T-helper 9 cell (primary cell): ENCODE data around the gene ASB4.

ENCODE experiments used
- DNase-seq: peaks from one replicate; pipeline ENCODE4 v3.0.0-alpha.2; 2020

The ASB4 gene

GRCh38 chr7:95526128-95526738 lies 40.5 kb downstream of the ASB4 start:
- no peak for DNase-seq

GRCh38 chr7:95527033-95527775 lies 41.5 kb downstream of the ASB4 start:
- DNase-seq: no peak

- DNase-seq: no peak
These were observed 42.1 kb downstream of the ASB4 start for GRCh38 chr7:95527776-95528250.

- DNase-seq: no peak
These were observed 44.0 kb downstream of the ASB4 start for GRCh38 chr7:95529701-95530100.

GRCh38 chr7:95530881-95531280 lies 45.1 kb downstream of the ASB4 start:
- DNase-seq: no peak

- no peak for DNase-seq
These were observed 46.0 kb downstream of the ASB4 start for GRCh38 chr7:95531605-95532219.

GRCh38 chr7:95534796-95535195 lies 49.1 kb downstream of the ASB4 start:
- DNase-seq: no peak

GRCh38 chr7:95535662-95536061 lies 49.9 kb downstream of the ASB4 start:
- DNase-seq: no peak

GRCh38 chr7:95536656-95537311 lies 51.0 kb downstream of the ASB4 start:
- no peak for DNase-seq

GRCh38 chr7:95537468-95537867 lies 51.7 kb downstream of the ASB4 start:
- no peak for DNase-seq

GRCh38 chr7:95539426-95539825 lies 53.7 kb downstream of the ASB4 start:
- DNase-seq: no peak

- no peak for DNase-seq
These were observed 54.6 kb downstream of the ASB4 start for GRCh38 chr7:95540366-95540765.

GRCh38 chr7:95543312-95543711 lies 57.6 kb downstream of the ASB4 start:
- no peak for DNase-seq

GRCh38 chr7:95544171-95544570 lies 58.4 kb downstream of the ASB4 start:
- DNase-seq: no peak

- no peak for DNase-seq
These were observed 59.4 kb downstream of the ASB4 start for GRCh38 chr7:95545007-95545615.

GRCh38 chr7:95545673-95546072 lies 59.9 kb downstream of the ASB4 start:
- no peak for DNase-seq

GRCh38 chr7:95546647-95547046 lies 60.9 kb downstream of the ASB4 start:
- DNase-seq: no peak

- DNase-seq: no peak
These were observed 61.9 kb downstream of the ASB4 start for GRCh38 chr7:95547361-95548348.

- no peak for DNase-seq
These were observed 64.2 kb downstream of the ASB4 start for GRCh38 chr7:95549818-95550529.

GRCh38 chr7:95550546-95550945 lies 64.8 kb downstream of the ASB4 start:
- no peak for DNase-seq
